Daoy (cell line): ENCODE measurements around the gene MAP3K9. TPM values are rescaled to one million over a fixed set of nuclear protein-coding genes. Genes with fewer than 3 reads are reported as not detected.

ENCODE experiments used
- DNase-seq: peaks from one replicate; pipeline ENCODE4 v3.0.0-alpha.2; 2015; ENCODE audit warnings: low read depth
- total RNA-seq: library from RNA; depleted of rRNA; stranded (reverse); fragments of >200 nt; shearing (Covaris generic); gene quantifications from 2 replicates; pipeline ENCODE4 v1.2.3, GENCODE V29; 2014

The MAP3K9 gene
- total RNA-seq, 1 experiment from 2014 or later = 5.5 TPM

DNA sequence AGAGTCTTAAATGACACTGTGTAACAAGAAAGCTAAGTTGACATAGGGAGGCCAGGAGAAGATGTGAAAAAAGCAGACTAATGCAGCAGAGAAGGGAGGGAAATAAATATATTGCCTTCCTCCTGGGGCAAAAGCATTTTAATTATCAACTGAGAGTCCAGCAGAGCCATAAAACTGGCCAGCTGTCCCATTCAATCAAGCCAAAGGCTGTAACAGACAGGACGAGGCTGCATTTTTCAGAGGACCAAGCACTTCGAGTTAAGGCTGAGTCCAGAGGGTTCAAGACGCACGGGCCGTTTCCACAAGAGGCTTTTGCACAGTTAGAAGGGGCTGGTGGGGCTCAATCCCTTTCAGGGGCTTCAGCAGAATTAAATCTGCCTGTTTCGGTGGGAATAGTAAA, 20.4 kb downstream of the MAP3K9 start:
- no peak for DNase-seq

- no peak for DNase-seq
These were observed 23.8 kb downstream of the MAP3K9 start for GRCh38 chr14:70785556-70785955.

DNA sequence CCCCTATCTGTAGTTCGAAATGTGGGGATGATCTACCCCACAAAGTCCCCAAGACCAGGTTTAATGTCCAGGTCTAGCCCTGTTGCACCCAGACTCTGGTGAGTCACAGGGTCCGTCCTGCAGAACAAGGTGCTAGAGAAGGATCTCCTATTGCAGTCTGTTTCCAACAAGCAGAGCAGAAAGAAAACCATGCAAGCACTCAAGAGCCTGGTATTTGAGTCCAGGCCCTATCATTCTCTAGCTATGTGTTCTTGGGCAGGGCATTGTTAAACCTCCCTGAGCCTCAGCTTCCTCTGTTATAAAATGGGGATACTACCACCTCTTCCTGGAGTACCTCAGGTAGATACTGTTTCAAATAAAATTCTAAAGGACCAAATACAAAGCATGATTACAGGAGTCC, 24.4 kb downstream of the MAP3K9 start:
- no peak for DNase-seq

GRCh38 chr14:70782361-70782760, 27.0 kb downstream of the MAP3K9 start:
- peak; percentile 99 for DNase-seq

- DNase-seq = no peak
These were observed 28.8 kb downstream of the MAP3K9 start for GRCh38 chr14:70780396-70781075.

DNA sequence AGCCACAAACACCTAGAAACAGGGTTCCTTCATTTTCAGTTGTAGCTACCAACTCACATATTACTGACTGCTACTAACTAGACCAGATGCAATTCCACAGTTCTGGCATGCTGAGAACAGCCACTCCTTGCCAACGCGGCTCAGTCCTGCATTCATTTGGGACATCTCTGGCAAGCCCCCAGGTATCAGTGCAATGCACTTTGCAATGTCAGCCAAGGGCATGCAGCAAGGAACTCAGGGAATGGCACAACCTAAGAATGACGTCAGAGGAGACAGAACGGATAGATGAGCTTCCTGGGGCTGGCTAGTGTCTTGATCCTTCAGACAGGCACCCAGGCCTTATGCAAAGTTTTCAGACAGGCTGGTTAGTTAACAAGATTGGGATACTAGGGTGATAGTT, 29.6 kb downstream of the MAP3K9 start:
- DNase-seq = no peak

DNA sequence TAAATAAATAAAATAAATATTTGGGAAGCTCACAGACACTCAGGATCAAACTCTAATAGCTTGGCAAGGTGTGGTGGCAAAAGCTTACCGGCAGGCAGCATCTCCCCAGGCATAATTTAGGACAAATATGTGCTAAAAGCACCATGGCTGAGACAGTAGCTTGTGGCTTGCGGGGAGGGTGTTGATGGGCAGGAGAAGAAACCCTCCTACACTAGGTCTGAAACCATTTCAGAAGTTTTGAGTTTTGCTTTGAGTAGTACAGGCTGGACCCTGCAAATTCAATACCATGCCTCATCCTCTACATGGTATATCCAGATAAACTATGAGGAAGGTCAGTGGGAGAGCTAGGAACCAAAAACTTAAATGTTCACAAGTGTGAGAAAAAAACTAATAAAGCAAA, 33.1 kb downstream of the MAP3K9 start:
- DNase-seq = no peak

DNA sequence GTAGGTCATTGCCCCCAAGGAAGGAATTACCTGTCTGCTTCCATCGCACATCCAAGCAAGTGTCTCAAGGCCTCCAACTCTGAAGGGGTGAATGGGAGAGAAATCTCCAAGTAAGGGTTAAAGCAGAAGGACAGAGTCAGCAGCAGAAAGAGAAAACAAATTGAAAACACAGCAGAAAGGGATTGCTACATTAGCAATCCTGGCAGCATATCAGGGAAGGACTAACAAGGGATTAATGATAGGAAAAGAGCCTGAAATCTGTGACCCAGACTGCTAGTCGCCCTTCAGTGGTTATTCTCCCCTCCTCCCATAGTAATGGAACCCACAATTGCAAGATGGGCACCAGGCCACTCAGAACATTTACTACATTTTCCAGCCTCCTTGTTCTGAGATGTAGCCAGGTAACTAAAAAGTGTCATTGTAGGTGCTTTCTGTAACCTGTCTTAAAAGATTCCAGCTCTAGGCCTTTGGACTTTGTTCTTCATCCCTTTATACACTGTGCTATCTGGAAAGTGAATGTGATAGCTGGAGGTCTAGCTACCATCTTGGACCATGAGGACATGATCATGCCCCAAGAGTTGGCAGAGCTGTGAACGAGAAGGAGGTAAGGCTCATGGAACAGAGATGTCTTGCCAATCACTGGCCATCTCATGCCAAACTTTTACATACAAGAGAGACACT, 36.0 kb downstream of the MAP3K9 start:
- no peak for DNase-seq

- DNase-seq = peak; percentile 81
These were observed 37.5 kb downstream of the MAP3K9 start for GRCh38 chr14:70771781-70772212.

DNA sequence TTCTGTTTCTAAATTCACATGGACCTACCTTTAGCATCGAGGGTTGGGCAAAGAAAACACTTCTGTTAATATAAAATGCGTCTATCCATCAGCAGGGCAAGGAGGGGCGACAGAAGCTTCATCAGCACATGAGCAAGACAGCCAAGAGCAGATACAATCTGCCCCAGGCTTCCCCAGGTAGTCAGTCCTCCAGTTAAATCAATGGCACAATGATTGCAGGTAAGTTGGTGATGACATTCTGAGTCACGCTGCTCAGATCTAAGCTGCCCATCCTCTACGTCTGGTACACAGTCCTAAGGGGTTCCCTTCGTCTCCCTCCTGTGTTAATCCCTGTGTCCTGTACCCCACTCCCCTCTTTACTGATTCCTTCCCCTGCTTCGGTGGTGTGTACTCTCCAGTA, 38.8 kb downstream of the MAP3K9 start:
- no peak for DNase-seq

- DNase-seq = no peak
These were observed 49.9 kb downstream of the MAP3K9 start for GRCh38 chr14:70759398-70759797.

GRCh38 chr14:70755655-70756054, 53.7 kb downstream of the MAP3K9 start:
- DNase-seq = peak; percentile 69

GRCh38 chr14:70754991-70755390, 54.3 kb downstream of the MAP3K9 start:
- peak; percentile 92 for DNase-seq

GRCh38 chr14:70753518-70753953, 55.8 kb downstream of the MAP3K9 start:
- no peak for DNase-seq

DNA sequence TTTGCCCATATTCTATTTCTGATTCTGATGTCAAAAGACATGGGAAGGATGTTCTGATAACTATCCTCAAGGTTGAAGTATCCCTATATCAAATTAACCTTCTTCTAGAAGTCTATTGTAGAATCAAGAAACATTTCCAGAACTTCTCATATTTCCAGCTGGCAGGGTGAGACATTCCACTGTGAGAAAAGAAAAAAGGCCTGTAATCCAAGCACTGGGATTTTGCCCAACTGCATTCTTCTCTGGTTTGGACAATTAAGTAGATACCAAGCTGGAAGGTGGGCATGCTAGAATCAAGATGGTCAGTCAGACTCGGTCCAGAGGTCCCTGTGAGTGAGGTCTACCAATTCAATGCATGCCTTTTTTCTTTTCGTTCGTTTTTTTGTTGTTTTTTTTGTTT, 60.9 kb downstream of the MAP3K9 start:
- DNase-seq = no peak

GRCh38 chr14:70744641-70745040, 64.7 kb downstream of the MAP3K9 start:
- no peak for DNase-seq

GRCh38 chr14:70742316-70742715, 67.0 kb downstream of the MAP3K9 start:
- no peak for DNase-seq

- DNase-seq = no peak
These were observed 67.8 kb downstream of the MAP3K9 start for GRCh38 chr14:70741482-70741881.

DNA sequence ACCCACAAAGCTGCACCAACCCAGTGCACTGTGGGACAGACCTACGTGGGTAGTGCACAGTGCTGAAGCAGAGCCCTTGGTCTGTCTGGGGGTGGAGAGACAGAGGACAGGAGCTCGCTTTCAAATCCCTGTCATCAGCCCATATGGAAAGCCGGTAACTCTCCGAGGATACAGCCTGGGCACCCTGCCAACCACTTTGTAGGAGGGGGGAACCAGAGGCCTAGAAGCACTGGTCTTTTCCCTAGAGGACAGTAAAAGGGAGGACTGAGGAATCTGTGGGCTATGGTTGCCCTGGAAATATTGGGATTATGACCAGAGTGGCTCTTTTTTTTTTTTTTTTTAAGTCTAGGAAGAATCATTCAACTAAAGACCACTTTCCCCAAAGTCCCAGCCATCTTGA, 74.3 kb downstream of the MAP3K9 start:
- peak; percentile 55 for DNase-seq

DNA sequence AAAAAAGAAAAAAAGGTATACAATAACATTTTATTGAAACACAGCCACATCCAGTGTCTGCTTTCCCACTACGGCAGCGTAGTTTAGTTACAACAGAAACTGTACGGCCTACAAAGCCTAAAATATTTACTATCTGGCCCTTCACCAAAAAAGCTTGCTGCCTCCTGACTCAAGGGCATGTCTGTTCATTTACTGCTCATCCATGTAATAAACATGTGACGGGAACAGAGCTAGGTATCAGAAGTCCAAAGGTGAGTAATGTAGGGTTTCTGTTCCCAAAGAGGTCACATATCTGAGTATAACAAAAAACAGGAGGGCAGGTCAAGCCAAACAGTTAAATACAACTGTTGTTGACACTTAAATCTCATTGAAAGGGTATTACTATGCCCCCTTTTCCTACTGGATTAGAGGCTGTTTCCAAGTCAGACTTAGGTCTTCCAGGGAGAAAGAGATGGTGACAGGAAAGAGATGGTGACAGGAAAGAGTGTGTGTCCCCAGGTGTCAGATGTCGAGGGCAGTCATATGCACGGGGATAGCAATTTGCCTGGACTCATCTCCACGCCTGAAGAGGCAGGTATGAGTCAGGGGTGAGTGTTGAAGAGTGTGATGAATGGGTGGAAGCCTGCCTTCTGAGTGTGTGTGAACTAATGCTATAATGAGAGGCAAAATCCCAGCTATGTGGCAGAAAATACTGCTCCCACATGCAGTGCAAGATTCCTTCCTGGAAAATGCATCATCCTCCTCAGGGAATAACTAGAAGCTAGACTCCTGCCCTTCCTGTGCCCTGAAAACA, 77.7 kb downstream of the MAP3K9 start:
- DNase-seq = no peak

- DNase-seq = no peak
These were observed 78.9 kb downstream of the MAP3K9 start for GRCh38 chr14:70730393-70730792.

GRCh38 chr14:70726651-70727375, 82.5 kb downstream of the MAP3K9 start:
- DNase-seq = no peak
